Measurements from ENCODE around the gene SZT2. TPM values are rescaled to one million over a fixed set of nuclear protein-coding genes. Genes with fewer than 3 reads are reported as not detected.
A peak's percentile ranks its signal among the peaks of the same experiment; 100 is the strongest.

Gene SZT2
- 5.3 and 6.7 TPM in 2 replicates for polyA plus RNA-seq (2014; cell fraction: cytosol; rRNA removed)
- 18.1 and 31.9 TPM in 2 replicates for polyA plus RNA-seq (2014; cell fraction: nucleus; rRNA removed)

- DNase-seq (ENCODE audit: low spot score), result peak; percentile 94
These were observed at the start of gene SZT2, which contains the start of gene MED8 for GRCh38 chr1:43389326-43390313. TSS of gene SZT2 (plus strand) at chr1:43389899. CDS start at chr1:43389969, 70 bp downstream. TSS of gene MED8 (minus strand) at chr1:43389800. CDS start at chr1:43389764, 36 bp downstream.

- DNase-seq (ENCODE audit: low spot score), result no peak
These were observed 49.1 kb upstream of the SZT2 start for GRCh38 chr1:43340559-43340958.

DNA sequence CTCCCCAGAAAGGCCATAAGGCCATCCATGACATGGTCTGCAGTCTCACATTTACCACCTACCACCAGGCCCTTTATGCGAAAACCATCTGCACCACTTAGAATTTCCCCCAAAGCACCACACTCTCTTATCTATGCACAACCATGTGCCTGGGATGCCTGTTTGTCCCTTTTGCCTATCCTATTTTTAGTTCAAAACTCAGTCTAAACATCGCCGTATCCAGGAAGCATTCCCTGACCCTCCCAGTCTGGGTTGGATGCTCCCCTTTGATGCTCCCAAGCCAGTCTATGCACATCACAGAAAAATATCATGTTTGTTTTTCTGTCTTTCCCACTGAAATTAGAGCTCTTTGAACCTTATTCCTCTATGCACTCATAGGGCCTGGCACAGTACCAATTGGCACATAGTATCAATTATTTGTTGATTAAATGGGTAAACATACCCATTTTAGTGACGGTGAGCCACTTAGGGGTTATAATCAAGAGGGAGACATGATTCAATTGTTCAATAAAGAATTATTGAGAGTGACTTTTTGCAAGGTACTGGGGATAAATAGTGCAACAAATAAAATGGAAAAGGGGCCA, 45.3 kb upstream of the SZT2 start:
- DNase-seq (ENCODE audit: low spot score), result no peak

DNA sequence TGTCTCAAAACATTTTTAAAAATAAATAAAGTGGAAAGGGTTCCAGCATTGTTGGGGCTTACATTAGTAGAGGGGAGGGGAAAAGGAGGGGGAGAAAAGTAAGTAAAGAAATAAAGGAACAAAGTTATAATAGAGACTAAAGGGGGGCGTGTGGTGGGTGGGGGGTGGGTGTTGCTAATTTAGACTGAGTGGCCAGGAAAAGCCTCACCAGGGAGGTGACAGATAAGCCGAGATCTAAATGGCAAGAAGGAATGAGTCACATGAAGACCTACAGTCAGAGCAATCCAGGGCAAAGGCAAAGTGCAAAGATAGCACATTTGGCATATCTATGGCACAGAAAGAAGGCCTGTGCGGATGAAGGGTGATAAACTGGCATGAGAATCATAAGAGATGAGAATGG, 44.6 kb upstream of the SZT2 start:
- no peak for DNase-seq (ENCODE audit: low spot score)

DNA sequence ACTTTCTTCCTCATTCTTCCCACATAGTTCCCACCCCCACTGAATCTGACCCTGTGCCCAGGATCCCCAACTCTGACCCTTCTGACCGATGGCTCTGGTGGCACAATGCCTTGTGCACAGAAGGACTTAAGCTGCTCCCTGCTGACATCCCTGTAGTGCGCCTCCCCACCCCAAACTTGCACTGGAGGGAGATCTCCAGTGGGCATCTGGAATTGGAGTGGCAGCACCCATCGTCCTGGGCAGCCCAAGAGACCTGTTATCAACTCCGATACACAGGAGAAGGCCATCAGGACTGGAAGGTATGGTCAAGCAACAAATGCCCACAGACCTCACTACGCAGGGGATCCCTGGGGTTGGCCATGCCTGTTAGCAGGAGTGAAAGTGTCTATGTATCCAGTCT, 43.1 kb upstream of the SZT2 start:
- no peak for DNase-seq (ENCODE audit: low spot score)

- no peak for DNase-seq (ENCODE audit: low spot score)
These were observed 41.3 kb upstream of the SZT2 start for GRCh38 chr1:43348343-43348808.

GRCh38 chr1:43348809-43349593, 40.7 kb upstream of the SZT2 start:
- peak; percentile 77 for DNase-seq (ENCODE audit: low spot score)

DNA sequence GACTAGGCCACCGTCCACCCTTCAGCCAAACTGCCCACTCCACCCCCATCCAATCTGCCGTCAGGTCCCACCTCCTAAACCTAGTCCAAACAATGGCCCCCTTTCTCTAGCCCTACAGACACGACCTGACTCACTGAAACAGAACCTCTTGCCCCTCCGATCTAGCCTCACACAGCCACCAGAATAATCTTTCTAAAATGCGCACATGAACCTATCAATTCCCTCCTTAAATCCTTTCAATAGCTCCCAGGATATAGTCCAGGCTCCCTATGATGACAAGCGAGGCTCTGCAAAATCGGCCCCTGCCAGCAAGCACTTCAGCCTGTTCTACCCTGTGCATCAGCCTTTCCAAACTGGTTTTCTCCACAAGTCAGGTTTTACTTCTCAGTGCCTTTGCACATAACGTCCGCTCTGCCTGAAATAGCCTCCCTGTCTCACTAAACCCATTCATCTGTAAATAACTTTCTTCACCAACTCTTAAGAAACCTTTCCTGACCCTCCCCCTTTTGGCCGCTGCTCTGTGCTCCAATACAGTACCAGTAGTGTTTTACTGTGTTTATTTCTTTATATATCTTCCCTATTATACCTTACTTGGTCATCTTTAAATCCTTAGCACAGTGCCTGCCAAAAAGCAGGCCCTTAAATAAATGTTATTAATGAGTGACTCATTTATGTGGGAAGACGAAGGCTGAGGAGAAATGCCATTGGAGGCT, 39.9 kb upstream of the SZT2 start:
- no peak for DNase-seq (ENCODE audit: low spot score)

DNA sequence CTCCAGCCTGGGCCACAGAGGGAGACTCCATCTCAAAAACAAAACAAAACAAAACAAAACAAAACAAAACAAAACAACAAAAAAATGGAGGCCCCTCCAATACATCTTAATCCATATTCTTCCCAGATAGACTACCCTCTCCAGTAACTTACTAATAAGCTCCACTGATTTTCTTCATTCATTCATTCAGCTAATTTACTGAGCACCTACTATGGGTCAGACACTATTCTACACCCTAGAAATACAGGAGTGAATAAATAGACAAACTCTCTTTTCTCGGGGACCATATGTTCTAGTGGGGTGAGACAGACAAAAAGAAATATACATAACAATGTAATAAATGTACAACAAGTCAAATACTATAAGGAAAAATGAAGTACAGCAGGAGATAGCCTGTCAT, 38.7 kb upstream of the SZT2 start:
- no peak for DNase-seq (ENCODE audit: low spot score)

GRCh38 chr1:43351421-43352350, 38.0 kb upstream of the SZT2 start:
- DNase-seq (ENCODE audit: low spot score), result no peak

GRCh38 chr1:43352351-43352705, 37.4 kb upstream of the SZT2 start:
- DNase-seq (ENCODE audit: low spot score), result no peak

GRCh38 chr1:43352881-43353280, 36.8 kb upstream of the SZT2 start:
- no peak for DNase-seq (ENCODE audit: low spot score)

GRCh38 chr1:43354471-43354870, 35.2 kb upstream of the SZT2 start:
- no peak for DNase-seq (ENCODE audit: low spot score)

DNA sequence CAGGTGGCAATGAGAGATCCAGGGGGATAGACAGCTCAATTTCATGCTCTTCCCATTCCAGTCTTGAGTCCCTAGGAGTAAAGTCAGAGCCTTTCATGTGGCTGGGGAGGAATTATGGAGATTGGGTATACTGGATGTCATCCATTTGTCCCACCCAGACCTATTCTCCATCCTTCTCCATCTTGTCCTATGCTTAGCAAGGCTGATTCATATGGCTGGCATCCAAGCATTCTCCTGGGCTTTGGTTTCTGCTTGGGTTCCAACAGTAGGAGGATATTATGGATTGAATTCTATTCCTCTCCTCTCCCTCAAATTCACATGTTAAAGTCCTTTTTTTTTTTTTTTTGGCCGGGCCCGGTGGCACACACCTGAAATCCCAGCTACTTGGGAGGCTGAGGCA, 34.8 kb upstream of the SZT2 start:
- no peak for DNase-seq (ENCODE audit: low spot score)

DNA sequence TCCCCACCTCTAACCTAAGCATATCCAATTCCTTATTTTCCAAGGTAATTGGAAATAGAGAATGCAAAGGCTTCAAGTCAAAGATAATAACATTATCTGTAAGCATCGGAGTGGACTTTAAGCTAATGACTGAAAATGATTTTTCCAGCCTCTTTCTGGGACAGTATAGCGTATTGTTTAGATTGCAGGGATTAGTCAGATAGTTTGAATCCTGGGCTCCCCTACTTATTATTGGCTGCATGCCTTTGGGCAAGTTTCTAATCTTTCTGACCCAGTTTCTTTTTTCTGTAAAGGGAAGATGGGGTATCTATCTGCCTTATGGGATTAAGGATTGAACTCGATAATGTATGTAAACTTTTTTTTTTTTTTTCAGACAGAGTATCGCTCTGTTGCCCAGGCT, 32.4 kb upstream of the SZT2 start:
- DNase-seq (ENCODE audit: low spot score), result no peak

DNA sequence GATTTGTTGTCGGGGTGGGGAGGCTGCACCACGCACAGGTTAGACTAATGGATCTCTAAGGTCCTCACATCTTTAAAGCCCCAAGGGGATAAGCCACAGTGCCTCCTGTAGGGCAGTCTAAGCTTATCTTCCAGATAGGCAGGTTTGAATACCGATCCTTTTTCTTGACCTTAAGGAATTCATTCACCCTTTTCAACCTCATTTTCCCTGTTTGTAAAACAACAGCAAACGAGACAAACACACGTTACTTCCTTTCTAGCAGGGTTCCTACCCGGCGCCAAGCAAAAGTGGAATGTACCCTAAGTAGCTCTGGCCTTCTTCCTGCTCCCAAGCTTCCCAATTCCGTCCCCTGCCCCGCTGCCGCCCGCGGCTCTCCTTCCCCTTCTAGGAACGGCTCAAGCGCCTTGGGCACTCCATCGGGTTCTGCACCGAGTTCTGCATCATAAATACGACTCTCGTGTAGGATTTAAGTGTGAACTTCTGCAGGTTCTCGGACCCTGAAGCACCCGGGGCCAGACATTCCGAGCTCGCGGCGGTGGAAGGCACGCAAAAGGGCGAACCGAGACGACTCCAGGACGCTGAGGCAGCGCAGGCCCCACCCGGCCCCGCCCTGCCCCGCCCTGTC, 31.5 kb upstream of the SZT2 start:
- DNase-seq (ENCODE audit: low spot score), result peak; percentile 42

DNA sequence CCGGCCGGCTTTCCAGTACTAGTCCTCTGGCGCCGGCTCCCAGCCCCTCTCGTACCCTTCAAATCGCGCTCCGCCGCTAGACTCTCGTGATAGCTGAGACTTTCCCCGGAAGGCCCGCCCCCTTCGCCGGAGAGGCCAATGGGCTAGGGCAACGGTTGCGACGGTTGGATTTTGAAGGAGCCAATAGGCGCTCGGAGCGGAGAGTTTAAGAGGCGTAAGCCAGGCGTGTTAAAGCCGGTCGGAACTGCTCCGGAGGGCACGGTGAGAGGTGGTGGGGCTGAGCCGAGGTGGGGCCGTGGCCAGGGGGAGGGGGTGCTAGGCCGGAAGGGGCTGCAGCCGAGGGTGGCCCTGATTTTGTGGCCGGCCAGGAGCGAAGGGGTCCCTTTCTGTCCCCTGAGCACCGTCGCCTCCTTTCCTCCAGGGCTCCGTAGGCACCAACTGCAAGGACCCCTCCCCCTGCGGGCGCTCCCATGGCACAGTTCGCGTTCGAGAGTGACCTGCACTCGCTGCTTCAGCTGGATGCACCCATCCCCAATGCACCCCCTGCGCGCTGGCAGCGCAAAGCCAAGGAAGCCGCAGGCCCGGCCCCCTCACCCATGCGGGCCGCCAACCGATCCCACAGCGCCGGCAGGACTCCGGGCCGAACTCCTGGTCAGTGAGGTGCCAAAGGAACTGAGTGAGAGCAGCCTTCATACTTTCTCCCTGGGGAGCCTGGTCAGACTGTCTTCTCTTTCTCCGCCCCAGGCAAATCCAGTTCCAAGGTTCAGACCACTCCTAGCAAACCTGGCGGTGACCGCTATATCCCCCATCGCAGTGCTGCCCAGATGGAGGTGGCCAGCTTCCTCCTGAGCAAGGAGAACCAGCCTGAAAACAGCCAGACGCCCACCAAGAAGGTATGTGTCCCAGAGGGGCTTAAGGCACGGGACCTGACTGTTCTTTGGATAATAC, 30.7 kb upstream of the SZT2 start, which contains the start of gene CDC20:
CDC20 (plus strand) TSS at position 236 of the 948 bp plus-strand sequence; CDS start at position 471, 235 bp downstream.
- peak; percentile 95 for DNase-seq (ENCODE audit: low spot score)

DNA sequence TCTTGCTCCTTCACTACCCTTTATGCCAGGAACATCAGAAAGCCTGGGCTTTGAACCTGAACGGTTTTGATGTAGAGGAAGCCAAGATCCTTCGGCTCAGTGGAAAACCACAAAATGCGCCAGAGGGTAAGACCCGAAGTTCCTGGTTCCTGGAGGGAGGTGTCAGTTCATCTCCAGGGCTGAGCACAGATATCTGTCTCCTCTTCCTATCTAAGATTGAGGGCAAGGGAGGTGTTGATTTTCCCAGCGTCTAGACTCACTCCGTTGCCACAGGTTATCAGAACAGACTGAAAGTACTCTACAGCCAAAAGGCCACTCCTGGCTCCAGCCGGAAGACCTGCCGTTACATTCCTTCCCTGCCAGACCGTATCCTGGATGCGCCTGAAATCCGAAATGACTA, 30.0 kb upstream of the SZT2 start:
- DNase-seq (ENCODE audit: low spot score), result no peak

Data from SK-N-DZ (cell line).